H1 (cell line): ENCODE measurements around the gene RFC3. TPM values are rescaled to one million over a fixed set of nuclear protein-coding genes. Genes with fewer than 3 reads are reported as not detected.

ENCODE experiments used
- CTCF ChIA-PET: fragments of 300-600 bp; sonication (Branson Sonifier 250); formaldehyde crosslinking; loops from one replicate; lab custom pipeline; 2021; ENCODE audit not compliant: partially characterized antibody; lab: Charles Lee
- POLR2A ChIA-PET: fragments of 300-600 bp; sonication (Branson Sonifier 250); formaldehyde crosslinking; loops from one replicate; lab custom pipeline; 2021; ENCODE audit warnings: inconsistent platforms; ENCODE audit not compliant: partially characterized antibody; lab: Charles Lee
- DNase-seq, 2 experiments: peaks; one replicate each; pipeline versions ENCODE4 v3.0.0 to v3.0.0-alpha.2; 2010 to 2022; ENCODE audit warnings: low spot score in 2 of 2, low read depth in 1 of 2, mixed read lengths in 1 of 2
- FAIRE-seq: peaks from 2 replicates; lab custom pipeline; 2011; peaks lifted over from hg19 to GRCh38; lab: Jason Lieb, UNC
- H2AFZ ChIP-seq: 2 replicates; pipeline ENCODE4 v1.8.1; 2012; ENCODE audit warnings: low read length, inconsistent platforms
- H2AK5ac ChIP-seq: 2 replicates; pipeline ENCODE4 v1.6.1; 2013; ENCODE audit warnings: low read depth, low read length
- H2BK120ac ChIP-seq: replicated peaks from 2 replicates; pipeline ENCODE3; 2013; ENCODE audit warnings: low read depth, low read length, inconsistent platforms
- H2BK12ac ChIP-seq: 2 replicates; pipeline ENCODE4 v1.6.1; 2013; ENCODE audit warnings: low read depth, low read length
- H2BK15ac ChIP-seq: 2 replicates; pipeline ENCODE4 v1.6.1; 2013; ENCODE audit warnings: low read length
- H2BK20ac ChIP-seq: 2 replicates; pipeline ENCODE4 v1.6.1; 2013; ENCODE audit warnings: low read length
- H2BK5ac ChIP-seq: 2 replicates; pipeline ENCODE4 v1.6.1; 2013; ENCODE audit warnings: low read depth, low read length
- H3K14ac ChIP-seq: 2 replicates; pipeline ENCODE4 v1.6.1; 2013; ENCODE audit warnings: inconsistent platforms; ENCODE audit not compliant: insufficient read length
- H3K18ac ChIP-seq: 2 replicates; pipeline ENCODE4 v1.6.1; 2013; ENCODE audit warnings: low read length; ENCODE audit errors: extremely low read depth
- H3K23ac ChIP-seq: 2 replicates; pipeline ENCODE4 v1.6.1; 2013; ENCODE audit warnings: inconsistent platforms; ENCODE audit not compliant: insufficient read length
- H3K23me2 ChIP-seq: 2 replicates; pipeline ENCODE4 v1.6.1; 2013; ENCODE audit warnings: low read depth, low read length
- H3K27ac ChIP-seq: 2 replicates; pipeline ENCODE4 v1.6.1; 2011; ENCODE audit warnings: low read depth, low read length, inconsistent platforms
- H3K27me3 ChIP-seq, 4 experiments: replicated peaks in 1 of 4; 1 replicate in 1 of 4; 2 replicates in 3 of 4; pipeline versions ENCODE4 v1.6.1 to v1.8.1; 2011 to 2013; ENCODE audit warnings: low read length in 3 of 4, mild to moderate bottlenecking in 3 of 4, inconsistent platforms in 2 of 4, mixed read lengths in 2 of 4, moderate library complexity in 1 of 4; ENCODE audit not compliant: control insufficient read depth in 3 of 4, insufficient read depth in 3 of 4; ENCODE audit errors: extremely low read depth in 1 of 4
- H3K36me3 ChIP-seq, 4 experiments: 2 replicates each; pipeline versions ENCODE4 v1.6.1 to v1.8.1; 2011 to 2013; ENCODE audit warnings: mild to moderate bottlenecking in 4 of 4, low read length in 3 of 4, moderate library complexity in 2 of 4, control low read depth in 1 of 4, inconsistent platforms in 1 of 4; ENCODE audit not compliant: insufficient read depth in 4 of 4, control insufficient read depth in 2 of 4
- H3K4ac ChIP-seq: replicated peaks from 2 replicates; pipeline ENCODE3; 2013; ENCODE audit warnings: low read length, low read depth, mixed read lengths, inconsistent platforms; ENCODE audit not compliant: insufficient read length
- H3K4me1 ChIP-seq, 4 experiments: replicated peaks in 1 of 4; 1 replicate in 1 of 4; 2 replicates in 3 of 4; pipeline versions ENCODE4 v1.6.1 to v1.8.1; 2011 to 2013; ENCODE audit warnings: low read length in 3 of 4, inconsistent platforms in 2 of 4, mixed read lengths in 1 of 4; ENCODE audit not compliant: insufficient read depth in 4 of 4, control insufficient read depth in 3 of 4
- H3K4me2 ChIP-seq, 2 experiments: 2 replicates each; pipeline versions ENCODE4 v1.6.1 to v1.8.1; 2011 to 2013; ENCODE audit warnings: low read depth in 2 of 2, low read length in 2 of 2, control low read depth in 1 of 2, inconsistent platforms in 1 of 2, mild to moderate bottlenecking in 1 of 2; ENCODE audit not compliant: insufficient read depth in 1 of 2
- H3K4me3 ChIP-seq, 4 experiments: fragments of 200-600, 300-600 bp in 1 of 4; sonication (generic), shearing (Covaris generic), sonication (Bioruptor Twin) in 1 of 4; 2 replicates each; pipeline versions ENCODE4 v1.5.1 to v1.8.1; 2011 to 2016; ENCODE audit warnings: low read length in 4 of 4, low read depth in 3 of 4, control low read depth in 2 of 4, inconsistent platforms in 2 of 4, mild to moderate bottlenecking in 2 of 4, mixed read lengths in 1 of 4, moderate library complexity in 1 of 4; ENCODE audit not compliant: insufficient read depth in 2 of 4; ENCODE audit errors: extremely low read depth in 1 of 4
- H3K56ac ChIP-seq: replicated peaks from 2 replicates; pipeline ENCODE3; 2013; ENCODE audit warnings: low read depth, mild to moderate bottlenecking, mixed read lengths, low read length, inconsistent platforms; ENCODE audit not compliant: insufficient read length
- H3K79me1 ChIP-seq: 2 replicates; pipeline ENCODE4 v1.6.1; 2013; ENCODE audit warnings: low read depth, low read length, control low read depth
- H3K79me2 ChIP-seq, 2 experiments: 2 replicates each; pipeline versions ENCODE4 v1.6.1 to v1.8.1; 2012 to 2013; ENCODE audit warnings: low read length in 2 of 2, mild to moderate bottlenecking in 2 of 2, inconsistent platforms in 1 of 2; ENCODE audit not compliant: insufficient read depth in 2 of 2, control insufficient read depth in 1 of 2
- H3K9ac ChIP-seq, 4 experiments: replicated peaks in 1 of 4; 1 replicate in 1 of 4; 2 replicates in 3 of 4; pipeline versions ENCODE4 v1.6.1 to v1.8.1; 2011 to 2013; ENCODE audit warnings: low read depth in 3 of 4, low read length in 3 of 4, control low read depth in 2 of 4, mild to moderate bottlenecking in 2 of 4, moderate library complexity in 2 of 4, inconsistent platforms in 1 of 4; ENCODE audit errors: extremely low read depth in 1 of 4
- H3K9me3 ChIP-seq, 2 experiments: 2 replicates each; pipeline versions ENCODE4 v1.6.1 to v1.8.1; 2012 to 2013; ENCODE audit warnings: mild to moderate bottlenecking in 2 of 2, moderate library complexity in 2 of 2, control low read depth in 1 of 2, inconsistent platforms in 1 of 2, low read depth in 1 of 2, low read length in 1 of 2, mixed read lengths in 1 of 2; ENCODE audit not compliant: insufficient read depth in 2 of 2
- H4K20me1 ChIP-seq, 2 experiments: replicated peaks in 1 of 2; 2 replicates each; pipeline versions ENCODE3 to v1.8.1; 2011 to 2013; ENCODE audit warnings: inconsistent platforms in 2 of 2, low read length in 2 of 2, mild to moderate bottlenecking in 1 of 2; ENCODE audit not compliant: insufficient read depth in 2 of 2, control insufficient read depth in 1 of 2
- H4K5ac ChIP-seq: 2 replicates; pipeline ENCODE4 v1.6.1; 2013; ENCODE audit warnings: low read length, low read depth, mixed read lengths, inconsistent platforms; ENCODE audit not compliant: insufficient read length
- H4K8ac ChIP-seq: 2 replicates; pipeline ENCODE4 v1.8.0; 2013; ENCODE audit warnings: mild to moderate bottlenecking, moderate library complexity, low read length, inconsistent platforms; ENCODE audit not compliant: insufficient read depth; ENCODE audit errors: extremely low read depth
- H4K91ac ChIP-seq: replicated peaks from 2 replicates; pipeline ENCODE3; 2013; ENCODE audit warnings: low read length, mixed read lengths, inconsistent platforms; ENCODE audit not compliant: insufficient read length
- ASH2L ChIP-seq: fragments of 200-600, 300-600 bp; sonication (generic); IDR thresholded peaks from one replicate; pipeline ENCODE4 v1.7.1; 2017; ENCODE audit warnings: low read length
- ATF3 ChIP-seq: IDR thresholded peaks from 2 replicates; pipeline ENCODE4 v1.6.1; 2011; ENCODE audit warnings: low read depth, mild to moderate bottlenecking, low read length; ENCODE audit not compliant: insufficient read depth
- BCL11A ChIP-seq, 2 experiments: IDR thresholded peaks; one replicate each; pipeline ENCODE4 v1.6.1; 2011; ENCODE audit warnings: low read depth in 2 of 2, low read length in 2 of 2, mild to moderate bottlenecking in 2 of 2
- BRCA1 ChIP-seq: IDR thresholded peaks from 2 replicates; pipeline ENCODE4 v1.6.1; 2012; ENCODE audit warnings: low read depth, low read length, improper control_type of control experiment
- CTCF ChIP-seq, 3 experiments: IDR thresholded peaks; 1 replicate in 2 of 3; 2 replicates in 1 of 3; pipeline versions ENCODE4 v1.5.1 to v1.6.1; 2011; ENCODE audit warnings: low read length in 3 of 3, mild to moderate bottlenecking in 3 of 3, inconsistent platforms in 2 of 3, low read depth in 1 of 3, moderate library complexity in 1 of 3; ENCODE audit not compliant: insufficient read depth in 1 of 3; ENCODE audit errors: control extremely low read depth in 1 of 3
- KDM5A ChIP-seq: fragments of 200-600 bp; IDR thresholded peaks from 2 replicates; pipeline ENCODE4 v1.7.1; 2012; ENCODE audit warnings: mild to moderate bottlenecking, low read length, inconsistent platforms, mixed read lengths
- MAX ChIP-seq: IDR thresholded peaks from 2 replicates; pipeline ENCODE4 v1.6.1; 2012; ENCODE audit warnings: inconsistent platforms
- NRF1 ChIP-seq: IDR thresholded peaks from 2 replicates; pipeline ENCODE4 v1.6.1; 2011; ENCODE audit warnings: mild to moderate bottlenecking, low read depth, low read length, improper control_type of control experiment
- RBBP5 ChIP-seq: IDR thresholded peaks from 2 replicates; pipeline ENCODE4 v1.7.1; 2012; ENCODE audit warnings: low read depth, mild to moderate bottlenecking, inconsistent platforms, low read length, moderate library complexity, borderline replicate concordance
- RFX5 ChIP-seq: IDR thresholded peaks from 2 replicates; pipeline ENCODE4 v1.6.1; 2011; ENCODE audit warnings: low read depth, low read length, improper control_type of control experiment, borderline replicate concordance
- WGBS, 2 experiments: shearing (Covaris generic) in 1 of 2; methylation state at CpG; one replicate each; pipeline versions ENCODE4 v1.1.6 to v1.1.7; 2013 to 2015; ENCODE audit warnings: low lambda C conversion rate in 2 of 2, mixed read lengths in 2 of 2, inconsistent platforms in 1 of 2, low coverage in 1 of 2, missing lambda C conversion rate in 1 of 2; ENCODE audit not compliant: insufficient replicate concordance in 2 of 2, insufficient coverage in 1 of 2, insufficient read length in 1 of 2; ENCODE audit errors: extremely low coverage in 1 of 2, missing lambda C conversion rate in 1 of 2; 5-methylcytosine and 5-hydroxymethylcytosine counted together
- polyA plus RNA-seq, 7 experiments: library from polyadenylated mRNA; depleted of rRNA in 3 of 7; stranded (reverse) in 5 of 7; unstranded in 2 of 7; fragments of >200 nt in 5 of 7; fragments of 200-250 nt in 2 of 7; gene quantifications; 1 replicate in 5 of 7; 2 replicates in 1 of 7; 4 replicates in 1 of 7; pipeline versions ENCODE4 v1.2.1 to v1.2.3, GENCODE V29; 2011 to 2013; ENCODE audit warnings: missing spikeins in 2 of 7, mixed read lengths in 2 of 7
- total RNA-seq: library from RNA; stranded (reverse); fragmentation: NEBNext Ultra II Directional; extraction: Animal tissue kit (Norgen Biotek cat#: 25700); gene quantifications from 2 replicates; pipeline ENCODE4 v1.2.1, GENCODE V29; 2021

Gene RFC3
- total and polyA plus RNA-seq, 2 of the 8 experiments (the other 6 are each of a cell fraction or from before 2014, with no cell fraction given) = 26.4 to 45.6 TPM

- Histone ChIP-seq H3K23ac (no peak overlapping the region), H2AK5ac (no peak overlapping the region), H4K5ac (no peak overlapping the region), H2BK15ac (no peak overlapping the region), H3K9ac (no peak overlapping the region), H3K27me3 (no peaks in the 10 kb centered on the region), H3K79me1 (no peaks in the 10 kb centered on the region), H3K23me2 (no peaks in the 10 kb centered on the region), H4K91ac (no peak overlapping the region), H2BK5ac (no peak overlapping the region), H3K27ac (no peak overlapping the region), H2BK120ac (no peak overlapping the region), H2BK20ac (no peak overlapping the region), H3K4me2 (no peak overlapping the region), H2AFZ (no peak overlapping the region), H3K4me1 (no peaks in the 10 kb centered on the region), H3K14ac (no peak overlapping the region), H3K4me3 (no peak overlapping the region), H3K9me3 (no peaks in the 10 kb centered on the region; a peak in 1 of 4 replicates), H4K8ac (no peak overlapping the region), H3K56ac (no peak overlapping the region), H3K18ac (no peak overlapping the region), H4K20me1 (no peaks in the 10 kb centered on the region), H2BK12ac (no peak overlapping the region), H3K4ac (no peak overlapping the region), H3K36me3 (peaks cover 0 to 2% (median 0%) of the 10 kb centered on the region in 4 experiments; a peak in 2 of 8 replicates), H3K79me2 (no peaks in the 10 kb centered on the region)
- ChIA-PET POLR2A (no interaction called here), CTCF (interaction anchor here (0.8 kb wide), 1 partner anchor 32 kb away, joined by 3 read pairs; no protein-coding TSS in a partner anchor)
- DNase-seq (no peak), FAIRE-seq (no peak)
- 92% methylated on average over 11 of the region's 11 CpGs; no CpG with 5 or more reads in 1 of the 2 experiments for WGBS, 2 experiments
- TF ChIP-seq KDM5A = no peak
- TF ChIP-seq RBBP5 = no peak
- no peak for TF ChIP-seq ATF3
- no peak for TF ChIP-seq ASH2L
- TF ChIP-seq BCL11A (IDR thresholded peaks at IDR 0.05; ENCODE audit: low read depth in 2 of 2, low read length in 2 of 2) = no peak
- no peak for TF ChIP-seq RFX5
- TF ChIP-seq NRF1 = no peak
- TF ChIP-seq CTCF (IDR thresholded peaks at IDR 0.05; ENCODE audit: control extremely low read depth in 1 of 3, insufficient read depth in 1 of 3, low read depth in 1 of 3, low read length in 3 of 3) = no peak
- no peak for TF ChIP-seq MAX
- TF ChIP-seq BRCA1 = no peak
These were observed 66.7 kb downstream of the RFC3 start for GRCh38 chr13:33884531-33885220.
